ENCODE measurements around the gene RUNDC3A.

RUNDC3A gene

DNA sequence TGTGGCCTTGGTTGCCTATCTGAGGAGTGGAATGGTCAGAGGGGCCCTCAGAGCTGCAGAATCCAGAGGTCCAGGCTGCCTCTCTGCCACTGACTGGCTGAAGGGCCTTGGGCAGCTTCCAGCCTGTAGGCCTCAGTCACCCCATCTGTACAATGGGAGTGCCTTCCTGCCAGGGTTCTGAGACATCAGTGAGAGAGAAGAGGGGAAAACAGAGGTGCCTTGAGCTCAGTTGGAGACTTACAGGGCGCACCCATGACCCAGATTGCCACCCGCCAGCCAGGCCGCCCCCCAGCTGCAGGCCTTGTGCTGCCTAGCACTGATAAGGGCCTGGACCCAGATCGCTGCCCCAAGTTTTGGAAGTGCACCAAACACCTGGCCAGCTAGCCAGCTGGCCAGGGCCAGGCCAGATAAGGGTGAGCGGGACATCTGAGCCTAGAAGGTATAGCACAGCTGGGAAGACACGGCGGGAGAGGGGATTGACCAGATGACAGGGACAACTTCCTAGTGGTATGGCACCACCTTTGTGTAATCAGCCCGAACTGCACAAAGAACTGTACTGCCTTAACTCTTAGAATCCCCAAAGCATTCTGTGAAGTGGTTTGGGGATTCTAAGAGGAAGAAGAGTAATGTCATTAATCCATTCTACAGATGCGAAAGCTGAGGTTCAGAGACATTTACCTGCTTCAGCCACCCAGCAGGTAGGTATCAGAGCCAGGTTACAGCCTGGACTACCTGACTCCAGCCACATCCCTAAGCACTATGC, 41.8 kb upstream of the RUNDC3A start:
- H3K27me3 ChIP-seq (ENCODE audit: insufficient read depth, poor library complexity, severe bottlenecking): no peaks in the 10 kb centered on the region
- DNase-seq (ENCODE audit: low spot score): no peak

DNA sequence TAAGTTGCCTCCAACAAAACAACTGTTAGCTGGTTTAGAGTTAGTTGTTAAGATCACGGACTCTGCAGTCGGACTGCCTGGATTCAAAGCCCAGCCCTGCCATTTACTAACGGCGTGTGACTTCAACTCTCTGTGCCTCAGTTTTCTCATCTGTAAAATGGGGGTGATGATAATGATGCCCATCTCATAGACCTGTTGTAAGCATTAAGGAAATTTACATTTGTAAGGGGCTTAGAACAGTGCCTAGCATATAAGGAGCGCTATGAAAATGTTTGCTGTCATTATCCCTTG, 41.3 kb upstream of the RUNDC3A start:
- H3K36me3 ChIP-seq (ENCODE audit: low read depth): no peaks in the 10 kb centered on the region
- DNase-seq (ENCODE audit: low spot score): no peak
- no peaks in the 10 kb centered on the region for H3K27me3 ChIP-seq (ENCODE audit: insufficient read depth, poor library complexity, severe bottlenecking)
- H3K27ac ChIP-seq (ENCODE audit: poor library complexity, severe bottlenecking): no peak overlapping the region
- no peak for TF ChIP-seq CTCF (IDR thresholded peaks at IDR 0.05; ENCODE audit: poor library complexity, severe bottlenecking)
- no peak overlapping the region for H3K4me3 ChIP-seq (ENCODE audit: severe bottlenecking)
- no peaks in the 10 kb centered on the region for H3K4me1 ChIP-seq (ENCODE audit: insufficient read depth, poor library complexity, severe bottlenecking)
- no peaks in the 10 kb centered on the region for H3K9me3 ChIP-seq (ENCODE audit: severe bottlenecking)
- no peak for ATAC-seq (ENCODE audit: low read depth)

More for the DNA sequence above, 41.8 kb upstream of the RUNDC3A start:
- H3K27ac ChIP-seq (ENCODE audit: poor library complexity, severe bottlenecking): no peak overlapping the region
- H3K4me1 ChIP-seq (ENCODE audit: insufficient read depth, poor library complexity, severe bottlenecking): no peaks in the 10 kb centered on the region
- H3K4me3 ChIP-seq (ENCODE audit: severe bottlenecking): no peak overlapping the region
- TF ChIP-seq CTCF (IDR thresholded peaks at IDR 0.05; ENCODE audit: poor library complexity, severe bottlenecking): no peak
- H3K36me3 ChIP-seq (ENCODE audit: low read depth): no peaks in the 10 kb centered on the region
- ATAC-seq (ENCODE audit: low read depth): no peak
- H3K9me3 ChIP-seq (ENCODE audit: severe bottlenecking): no peaks in the 10 kb centered on the region

GRCh38 chr17:44267818-44268490, 40.4 kb upstream of the RUNDC3A start, which contains the start of gene SLC4A1:
SLC4A1 (minus strand) TSS chr17:44268135; CDS start chr17:44262866, 5,269 bp downstream.
- H3K4me3 ChIP-seq (ENCODE audit: severe bottlenecking): no peak within 1 kb of the TSS
- no peaks in the 10 kb centered on the region for H3K36me3 ChIP-seq (ENCODE audit: low read depth)
- no peaks in the 10 kb centered on the region for H3K4me1 ChIP-seq (ENCODE audit: insufficient read depth, poor library complexity, severe bottlenecking)
- no peak for TF ChIP-seq CTCF (IDR thresholded peaks at IDR 0.05; ENCODE audit: poor library complexity, severe bottlenecking)
- no peaks in the 10 kb centered on the region for H3K27me3 ChIP-seq (ENCODE audit: insufficient read depth, poor library complexity, severe bottlenecking)
- H3K27ac ChIP-seq (ENCODE audit: poor library complexity, severe bottlenecking): no peak within 1 kb of the TSS
- ATAC-seq (ENCODE audit: low read depth) (no peak), DNase-seq (ENCODE audit: low spot score) (no peak)
- no peaks in the 10 kb centered on the region for H3K9me3 ChIP-seq (ENCODE audit: severe bottlenecking)

DNA sequence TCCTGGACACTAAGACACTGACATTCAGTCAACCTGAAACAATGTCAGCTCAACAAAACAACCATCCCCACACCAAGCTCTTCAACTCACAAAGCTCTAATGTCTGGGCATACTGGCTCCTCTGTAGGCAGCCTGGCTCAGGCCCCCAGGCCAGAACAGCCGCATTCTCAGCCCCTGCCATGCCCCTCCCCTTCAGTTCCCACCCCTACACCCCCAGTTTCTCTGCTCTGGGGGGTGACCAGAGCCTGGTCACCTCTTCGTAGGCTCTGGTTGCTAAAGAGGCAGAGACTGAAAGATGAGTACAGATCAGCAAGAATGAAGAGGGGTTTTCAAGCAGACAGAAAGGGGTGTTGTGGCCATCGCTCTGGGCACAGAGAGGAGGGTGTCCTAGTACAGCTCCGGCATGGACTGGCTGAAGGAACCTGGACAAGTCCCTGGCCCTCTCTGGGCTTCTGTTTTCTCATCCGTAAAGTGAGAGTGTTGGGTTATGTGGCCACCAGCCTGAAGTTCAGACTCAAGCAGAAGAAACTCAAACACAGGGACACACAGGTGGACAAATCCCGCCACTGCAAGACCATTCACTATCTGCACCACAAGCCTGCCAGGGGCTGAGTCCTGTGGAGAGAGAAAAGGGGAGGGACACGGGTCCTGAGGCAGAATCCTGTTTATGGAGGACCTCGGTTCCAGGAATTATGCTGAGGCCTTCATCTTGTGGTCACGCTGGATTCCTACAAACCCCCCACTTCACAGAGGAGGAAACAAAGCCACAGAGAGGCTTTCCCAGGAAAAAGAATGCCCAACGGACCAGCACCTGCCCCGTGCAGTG, 39.5 kb upstream of the RUNDC3A start:
- DNase-seq (ENCODE audit: low spot score) (no peak), ATAC-seq (ENCODE audit: low read depth) (no peak)
- Histone ChIP-seq H3K36me3 (ENCODE audit: low read depth) (no peaks in the 10 kb centered on the region), H3K4me1 (ENCODE audit: insufficient read depth, poor library complexity, severe bottlenecking) (no peaks in the 10 kb centered on the region), H3K9me3 (ENCODE audit: severe bottlenecking) (no peaks in the 10 kb centered on the region), H3K27me3 (ENCODE audit: insufficient read depth, poor library complexity, severe bottlenecking) (no peaks in the 10 kb centered on the region), H3K4me3 (ENCODE audit: severe bottlenecking) (no peak overlapping the region), H3K27ac (ENCODE audit: poor library complexity, severe bottlenecking) (no peak overlapping the region)
- no peak for TF ChIP-seq CTCF (IDR thresholded peaks at IDR 0.05; ENCODE audit: poor library complexity, severe bottlenecking)

Measured in RWPE2 (cell line).